NCI-H187 treated with DMSO at 0.1 percent for 48 hours (cell line): ENCODE results near the gene SCFD1.
"Not testable (repeated sequence)": the region's sequence is repeated elsewhere in the genome, so short reads cannot be mapped to it uniquely, and the experiment has no call there.

Source experiments
- DNase-seq: peaks from one replicate; lab custom pipeline; 2025; lab: John Stamatoyannopoulos, UW

Gene SCFD1

GRCh38 chr14:30610787-30611343, 11.3 kb upstream of the SCFD1 start:
- peak; percentile 69 for DNase-seq

GRCh38 chr14:30614155-30614554, 8.0 kb upstream of the SCFD1 start:
- no peak for DNase-seq

- DNase-seq, result no peak
These were observed 1.9 kb upstream of the SCFD1 start for GRCh38 chr14:30620178-30620577.

- no peak for DNase-seq
These were observed 672 bp upstream of the SCFD1 start for GRCh38 chr14:30621354-30621939.

GRCh38 chr14:30623412-30624131, 1.5 kb downstream of the SCFD1 start:
- no peak for DNase-seq

GRCh38 chr14:30624132-30624423, 2.0 kb downstream of the SCFD1 start:
- no peak for DNase-seq

- DNase-seq, result no peak
These were observed 3.4 kb downstream of the SCFD1 start for GRCh38 chr14:30625533-30625932.

GRCh38 chr14:30629432-30629831, 7.3 kb downstream of the SCFD1 start:
- DNase-seq, result not testable (repeated sequence)

- no peak for DNase-seq
These were observed 8.1 kb downstream of the SCFD1 start for GRCh38 chr14:30630248-30630647.

GRCh38 chr14:30632730-30633129, 10.6 kb downstream of the SCFD1 start:
- no peak for DNase-seq

GRCh38 chr14:30638926-30639325, 16.8 kb downstream of the SCFD1 start:
- DNase-seq, result no peak

GRCh38 chr14:30641207-30641606, 19.1 kb downstream of the SCFD1 start:
- no peak for DNase-seq

GRCh38 chr14:30644462-30644861, 22.3 kb downstream of the SCFD1 start:
- DNase-seq, result not testable (repeated sequence)

- no peak for DNase-seq
These were observed 23.5 kb downstream of the SCFD1 start for GRCh38 chr14:30645600-30645999.

- DNase-seq, result no peak
These were observed 26.4 kb downstream of the SCFD1 start for GRCh38 chr14:30648471-30648870.

- no peak for DNase-seq
These were observed 29.8 kb downstream of the SCFD1 start for GRCh38 chr14:30651937-30652336.

- DNase-seq, result no peak
These were observed 33.0 kb downstream of the SCFD1 start for GRCh38 chr14:30655124-30655523.

GRCh38 chr14:30655658-30656057, 33.5 kb downstream of the SCFD1 start:
- no peak for DNase-seq

- DNase-seq, result no peak
These were observed 34.1 kb downstream of the SCFD1 start for GRCh38 chr14:30656190-30656632.

- DNase-seq, result no peak
These were observed 34.9 kb downstream of the SCFD1 start for GRCh38 chr14:30657050-30657449.

GRCh38 chr14:30657606-30658163, 35.6 kb downstream of the SCFD1 start:
- no peak for DNase-seq

GRCh38 chr14:30658645-30659044, 36.5 kb downstream of the SCFD1 start:
- DNase-seq, result no peak

- DNase-seq, result no peak
These were observed 47.5 kb downstream of the SCFD1 start for GRCh38 chr14:30669594-30669993.
